Measurements from ENCODE around the gene OR51T1.

OR51T1 gene

GRCh38 chr11:4924239-4924638 lies 42.5 kb downstream of the OR51T1 start, which contains the start of gene OR51G1:
OR51G1 (minus strand) TSS chr11:4924339; CDS start chr11:4924339, 0 bp downstream.
- DNase-seq: no peak

- no peak for DNase-seq
These were observed 44.9 kb downstream of the OR51T1 start for GRCh38 chr11:4926608-4927007.
